GM18867 (cell line): ENCODE data around the gene LLCFC1.
"Not testable (repeated sequence)": the region's sequence is repeated elsewhere in the genome, so short reads cannot be mapped to it uniquely, and the experiment has no call there.

ENCODE experiments used
- ATAC-seq: cut with Tn5 transposase; IDR thresholded peaks from one replicate; pipeline ENCODE4 v1.9.1; 2021; ENCODE audit warnings: mild to moderate bottlenecking, moderate library complexity; ENCODE audit not compliant: unreplicated experiment

Gene LLCFC1

DNA sequence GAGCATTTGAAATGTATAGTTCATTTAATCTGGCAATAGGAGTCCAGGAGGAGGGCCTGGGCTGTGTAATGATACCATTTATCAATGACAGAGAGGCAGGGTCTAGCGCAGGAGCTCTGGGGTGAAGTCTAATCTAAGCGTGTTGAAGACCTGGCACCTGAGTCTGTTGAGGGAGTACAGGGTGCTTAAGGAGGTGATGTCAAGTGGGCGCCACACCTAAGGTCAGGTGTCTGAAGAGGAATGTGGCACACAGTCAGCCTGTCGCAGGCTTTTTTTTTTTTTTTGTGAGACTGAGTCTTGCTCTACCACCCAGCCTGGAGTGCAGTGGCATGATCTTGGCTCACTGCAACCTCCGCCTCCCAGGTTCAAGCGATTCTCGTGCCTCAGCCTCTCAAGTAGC, 2.3 kb downstream of the LLCFC1 start:
- no peak for ATAC-seq

DNA sequence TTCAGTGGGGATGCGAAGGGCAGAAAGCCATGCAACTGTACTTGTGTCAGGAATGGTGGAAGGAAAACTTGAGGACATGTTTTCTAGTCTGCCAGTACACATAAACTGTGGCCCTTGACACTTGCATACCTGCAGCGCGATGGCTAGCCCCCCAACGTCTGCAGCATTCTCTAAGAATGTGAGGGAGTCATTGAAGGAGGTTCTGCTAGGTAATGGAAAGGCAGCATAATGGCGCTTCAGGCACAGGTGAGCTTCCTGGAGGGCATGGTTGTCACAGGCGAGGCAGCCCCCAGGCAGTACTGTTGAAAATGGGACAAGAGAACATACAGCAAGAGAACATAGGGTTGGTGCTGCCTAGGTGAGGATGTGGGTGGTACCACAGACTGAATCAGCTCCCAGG, 3.5 kb downstream of the LLCFC1 start:
- no peak for ATAC-seq

DNA sequence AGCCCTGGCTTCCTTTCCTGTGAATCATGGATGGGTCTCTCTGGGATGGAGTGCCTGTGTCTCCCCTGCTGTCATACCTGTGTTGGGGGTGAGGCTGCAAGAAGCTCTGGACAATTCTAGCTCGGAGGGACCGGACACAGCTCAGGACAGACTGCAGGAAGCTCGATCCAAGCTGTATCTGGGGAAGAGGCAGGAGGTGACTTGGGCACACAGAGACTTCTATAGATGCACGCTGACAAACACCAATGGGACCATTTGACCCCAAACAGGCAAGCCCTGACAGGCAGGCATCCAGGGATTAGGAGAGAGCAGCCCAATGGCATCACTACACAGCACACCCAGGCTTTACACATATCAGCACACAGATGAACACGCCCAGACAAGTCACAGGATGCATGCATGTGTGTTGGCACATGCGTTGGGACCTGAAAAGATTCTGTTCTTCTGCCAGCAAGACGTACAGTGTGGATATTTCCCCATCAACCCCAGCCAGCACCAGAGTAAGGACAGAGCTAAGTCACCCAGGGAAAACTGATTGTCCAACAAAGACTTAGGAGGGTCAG, 4.5 kb downstream of the LLCFC1 start:
- ATAC-seq, result no peak

DNA sequence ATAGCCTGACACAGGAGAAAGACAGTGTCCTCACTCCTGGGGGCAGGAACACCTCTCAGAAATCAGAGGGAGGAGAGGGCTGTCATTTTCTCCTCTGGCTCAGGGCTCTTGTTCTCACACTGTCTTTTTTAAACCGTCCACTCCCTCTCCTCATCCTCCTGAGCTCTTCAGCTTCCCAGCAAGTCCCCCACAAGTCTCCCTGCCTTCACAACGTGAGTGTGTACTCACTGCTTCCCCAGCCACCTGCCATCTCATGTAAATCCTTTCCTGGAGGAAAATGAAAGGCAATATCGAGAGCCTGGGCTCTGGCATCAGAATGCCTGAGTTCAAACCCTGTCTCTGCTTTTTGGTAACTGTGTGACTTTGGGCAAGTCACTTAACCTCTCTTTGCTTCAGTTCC, 5.7 kb downstream of the LLCFC1 start:
- no peak for ATAC-seq

DNA sequence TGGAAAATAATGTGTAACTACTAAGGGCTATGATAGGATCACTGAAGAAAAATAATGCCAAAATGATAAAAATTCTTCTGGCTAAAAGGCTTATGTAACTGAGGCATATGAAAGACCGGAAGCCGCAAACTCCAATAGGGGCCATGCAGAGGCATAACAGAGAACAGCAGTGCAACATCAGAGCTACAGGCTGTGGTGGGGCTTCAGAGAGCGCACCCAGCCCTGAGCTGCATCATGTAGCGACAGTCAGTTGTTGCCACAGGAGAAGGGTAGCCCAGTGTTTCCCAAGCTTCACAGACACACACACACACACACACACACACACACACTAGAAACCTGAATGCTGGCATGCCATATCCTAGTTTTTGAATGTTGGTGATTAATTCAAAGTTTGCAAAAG, 9.3 kb downstream of the LLCFC1 start:
- ATAC-seq, result no peak

DNA sequence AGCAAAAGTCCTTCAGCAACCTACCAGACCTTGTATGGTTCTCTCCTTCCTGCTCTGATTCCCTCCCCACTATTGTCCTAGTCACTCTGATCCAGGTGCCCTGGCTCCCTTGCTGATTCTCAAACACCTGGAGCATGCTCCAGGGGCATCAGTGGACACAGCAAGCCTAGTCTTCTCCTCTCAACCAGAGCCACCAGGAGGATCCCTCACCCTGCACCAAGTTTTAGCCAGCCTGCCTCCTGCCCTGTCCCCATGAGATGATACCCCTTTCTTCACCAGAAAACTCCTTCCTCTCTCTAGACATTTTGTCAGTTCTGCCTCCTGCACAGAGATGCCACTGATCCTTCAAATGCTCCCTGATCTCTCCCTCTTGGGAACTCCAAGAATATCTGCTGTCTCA, 11.0 kb downstream of the LLCFC1 start:
- ATAC-seq, result no peak

DNA sequence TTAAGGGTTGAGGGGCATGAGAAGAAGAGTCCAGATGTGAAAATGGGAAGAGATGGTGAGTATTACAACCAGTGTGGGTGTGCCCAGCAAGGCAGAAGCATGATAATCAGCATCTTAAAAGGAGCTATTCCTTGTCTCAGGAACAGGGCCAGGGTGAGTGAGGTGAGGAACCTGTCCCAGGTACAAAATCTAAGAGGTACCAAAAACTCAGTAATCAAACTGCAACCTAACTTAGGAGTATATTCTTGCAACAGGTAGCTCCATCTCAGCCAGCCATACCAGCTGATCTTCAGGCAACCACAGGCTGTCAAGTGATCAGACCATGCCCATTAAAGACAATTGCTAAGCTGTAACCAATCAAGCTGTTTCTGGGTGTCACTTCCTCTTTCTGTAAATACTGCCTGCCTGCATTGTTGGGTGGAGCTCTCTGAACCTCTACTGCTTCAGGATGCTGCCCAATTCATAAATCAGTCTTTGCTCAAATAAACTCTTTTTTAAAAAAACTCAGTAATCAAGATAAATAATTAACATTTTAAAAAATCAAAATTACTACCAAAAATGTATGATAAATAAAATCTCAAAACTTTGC, 15.5 kb downstream of the LLCFC1 start:
- no peak for ATAC-seq

DNA sequence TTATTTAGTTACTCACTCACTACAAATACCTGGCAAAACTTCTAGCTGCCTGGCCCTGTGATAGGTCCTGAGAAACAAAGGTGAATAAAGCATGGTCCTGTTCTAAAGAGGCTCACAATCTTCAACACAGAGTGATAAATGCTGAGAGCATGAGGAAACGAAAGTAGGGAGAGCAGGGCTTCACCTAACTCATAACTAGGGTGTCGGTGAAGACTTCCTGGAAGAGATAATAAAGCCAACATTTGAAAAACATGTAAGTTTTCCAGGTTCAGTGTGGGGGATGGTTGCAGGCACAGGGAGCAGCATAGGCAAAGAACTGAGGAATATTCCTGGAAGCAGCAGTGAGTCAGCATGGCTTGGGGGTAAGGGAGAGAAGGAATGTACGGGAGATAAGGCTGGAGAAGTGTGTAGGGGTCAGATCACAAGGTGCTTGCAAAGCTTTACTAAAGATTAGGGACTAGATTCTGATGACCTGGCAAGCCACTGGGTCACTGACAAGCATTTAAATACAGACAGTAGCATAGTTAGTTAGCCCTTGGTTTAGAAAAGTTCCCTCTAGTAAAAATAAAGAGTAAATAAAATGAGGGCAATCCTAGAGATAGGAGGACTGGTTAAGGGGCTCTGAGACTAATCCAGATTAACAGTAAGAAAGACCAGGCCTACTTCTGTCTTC, 17.8 kb downstream of the LLCFC1 start:
- no peak for ATAC-seq

DNA sequence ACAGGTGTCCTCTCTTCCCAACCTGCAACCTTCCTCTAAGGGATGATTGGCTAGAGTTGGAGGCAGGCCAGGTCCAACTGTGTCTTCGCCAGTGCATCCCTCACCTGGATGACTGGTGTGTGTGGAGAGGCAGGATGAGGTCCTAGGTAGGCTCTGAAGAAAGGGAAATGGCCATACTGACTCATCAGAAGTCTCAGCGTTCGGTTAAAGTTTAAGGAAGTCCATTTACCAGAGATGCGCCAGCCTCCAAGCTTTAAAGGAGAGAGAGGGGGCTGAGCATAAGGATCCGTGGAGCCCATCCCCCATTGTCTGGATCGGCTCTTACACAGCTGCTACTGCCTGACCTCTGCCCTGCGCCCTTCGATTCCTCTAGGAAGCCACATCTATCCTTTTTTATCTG, 18.4 kb downstream of the LLCFC1 start:
- no peak for ATAC-seq

DNA sequence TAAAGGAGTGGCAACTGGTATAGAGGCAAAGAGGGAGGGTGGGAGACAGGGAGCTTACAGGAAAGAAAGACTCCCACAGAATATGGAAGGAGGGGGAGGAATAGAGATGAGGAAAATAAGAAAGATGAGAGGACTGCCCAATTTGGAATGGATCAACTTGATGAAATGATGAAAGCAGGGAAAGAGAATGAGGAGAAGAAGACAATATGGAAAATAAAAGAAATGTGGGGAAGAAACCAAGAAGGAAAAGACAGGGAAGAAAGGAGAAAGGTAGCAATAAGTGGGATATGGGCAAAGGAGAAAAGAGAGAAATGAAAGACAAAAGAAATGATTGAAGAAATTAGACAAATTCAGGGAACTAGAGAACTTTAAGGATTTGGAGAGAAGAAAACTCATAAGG, 19.9 kb downstream of the LLCFC1 start:
- ATAC-seq, result no peak

DNA sequence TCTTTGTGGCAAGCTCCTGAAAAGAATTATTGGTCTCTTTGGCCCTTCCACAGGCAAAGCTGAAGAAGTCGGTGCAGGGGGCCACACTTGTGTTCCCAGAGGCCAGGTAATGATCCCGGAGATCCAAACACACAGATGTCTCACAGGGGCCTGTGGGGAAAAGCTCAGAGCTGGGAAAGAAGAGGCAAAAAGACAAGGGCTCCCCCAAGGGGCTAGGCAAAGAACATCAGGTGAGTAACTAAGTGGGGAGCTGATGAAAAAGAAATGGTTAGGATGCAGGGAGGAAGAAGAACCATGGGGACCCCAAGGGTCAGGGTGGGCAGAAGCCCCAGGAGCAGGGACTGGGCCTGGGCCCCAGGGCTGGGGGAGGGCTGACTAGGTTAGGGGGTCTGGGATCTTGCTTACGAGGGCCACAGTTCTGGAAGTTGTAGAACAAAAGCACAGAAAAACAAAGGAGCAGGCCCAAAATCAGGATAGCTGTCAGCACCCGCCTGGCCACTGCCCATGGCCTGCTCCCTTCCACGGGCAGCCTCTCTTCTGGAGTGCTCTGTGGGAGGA, 21.8 kb downstream of the LLCFC1 start:
- no peak for ATAC-seq

DNA sequence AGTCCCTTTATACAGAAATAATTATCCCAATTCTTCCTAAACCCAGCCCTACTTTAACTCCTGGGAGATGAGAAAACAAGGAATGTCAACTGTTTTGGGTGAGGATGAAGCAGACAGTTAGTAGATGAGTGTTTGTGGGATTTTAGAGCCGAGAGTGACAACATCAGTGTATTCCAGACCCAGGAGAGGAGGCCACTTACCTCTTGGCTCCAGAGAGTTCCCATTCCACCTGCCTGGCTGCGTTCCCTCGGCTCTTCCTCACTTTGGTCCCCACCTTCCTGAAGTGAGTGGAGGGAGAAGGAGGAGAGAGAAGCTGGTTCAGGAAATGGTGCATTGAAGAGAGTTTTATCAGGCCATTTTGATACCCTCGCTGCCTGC, 22.3 kb downstream of the LLCFC1 start:
- no peak for ATAC-seq

DNA sequence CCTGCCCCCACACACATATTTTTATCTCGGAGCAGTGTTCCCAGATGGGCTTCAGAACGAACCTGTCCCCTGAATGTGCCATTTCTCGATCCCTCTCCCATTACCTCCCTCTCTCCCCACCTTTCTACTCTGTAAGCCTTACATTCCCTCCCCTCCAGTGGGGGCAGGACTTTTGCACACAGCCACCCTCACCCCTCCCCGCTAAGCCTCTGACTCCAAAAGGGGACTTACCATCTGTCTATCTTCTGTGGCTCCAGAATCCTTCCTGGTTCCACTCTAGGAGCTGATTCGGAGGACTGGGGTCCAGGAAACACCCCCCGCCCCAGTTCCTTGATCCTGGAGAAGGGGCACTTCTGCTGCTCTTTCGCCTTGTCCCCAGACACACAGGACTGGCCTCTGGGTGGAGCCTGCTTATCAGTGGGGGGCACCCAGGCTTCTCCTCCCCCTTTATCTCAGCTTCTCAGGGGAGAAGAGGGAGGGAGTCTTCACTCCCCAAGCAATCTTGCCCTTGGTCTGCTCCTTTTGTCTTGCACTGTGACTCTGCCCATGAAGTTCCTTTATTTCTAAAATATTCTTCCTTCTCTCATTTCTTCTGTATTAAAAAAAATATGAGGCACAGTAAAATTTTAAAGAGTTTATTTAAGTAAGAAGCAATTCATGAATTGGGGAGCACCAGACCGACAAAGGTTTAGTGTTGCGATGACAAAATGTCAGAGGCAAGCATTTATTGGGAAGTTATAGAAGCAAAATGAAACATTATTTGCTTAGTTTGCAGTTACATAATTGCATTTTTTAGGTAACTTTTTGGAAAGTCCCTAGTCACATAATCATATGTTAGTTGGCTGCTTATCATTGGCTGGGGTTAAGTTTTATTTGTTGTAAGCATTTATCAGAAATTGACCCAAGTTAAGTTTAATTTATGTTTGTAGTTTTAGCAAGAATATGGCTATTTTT, 23.0 kb downstream of the LLCFC1 start, which contains the start of gene KEL:
Gene KEL, minus strand, starts transcription at position 391 of the 954 bp plus-strand sequence. Its CDS starts 157 bp downstream, at position 234.
- ATAC-seq, result no peak

DNA sequence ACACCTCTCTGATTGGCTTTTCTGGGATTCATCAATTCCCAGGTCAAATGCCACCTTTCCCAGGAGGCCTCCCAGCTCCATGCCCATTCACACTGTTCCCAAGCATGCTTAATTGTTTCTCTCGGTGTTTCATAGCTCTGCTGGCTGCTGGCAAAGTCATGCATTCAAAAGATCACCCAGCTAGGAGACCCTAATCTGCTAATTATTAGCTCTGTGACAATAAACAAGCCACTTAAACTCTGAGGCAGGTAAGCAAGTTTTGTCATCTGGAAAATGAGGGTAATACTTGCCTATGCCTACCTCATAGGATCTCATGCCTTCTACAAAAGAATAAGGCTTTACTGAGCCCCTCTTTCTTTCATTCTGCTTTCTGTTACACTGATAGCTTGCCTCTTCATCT, 23.7 kb downstream of the LLCFC1 start:
- no peak for ATAC-seq

DNA sequence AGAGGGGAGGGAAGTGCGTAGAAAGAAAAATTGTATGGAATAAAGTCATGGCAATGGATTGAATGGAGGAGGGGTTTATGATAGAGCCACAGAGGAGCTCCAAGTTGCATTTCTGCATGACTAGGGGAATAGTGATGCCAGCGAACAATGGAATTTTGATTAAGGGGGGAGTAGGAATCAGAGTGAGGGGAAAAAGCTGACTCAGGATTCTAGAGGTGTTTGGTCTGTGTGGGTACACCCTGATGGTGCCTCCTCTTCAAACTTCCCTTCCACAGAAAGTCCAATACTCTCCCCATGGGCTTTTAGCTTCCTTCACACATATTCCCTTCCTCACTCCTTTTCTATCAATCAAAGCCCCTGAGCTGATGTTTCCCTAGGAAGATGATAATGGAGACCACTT, 24.7 kb downstream of the LLCFC1 start:
- ATAC-seq, result no peak

DNA sequence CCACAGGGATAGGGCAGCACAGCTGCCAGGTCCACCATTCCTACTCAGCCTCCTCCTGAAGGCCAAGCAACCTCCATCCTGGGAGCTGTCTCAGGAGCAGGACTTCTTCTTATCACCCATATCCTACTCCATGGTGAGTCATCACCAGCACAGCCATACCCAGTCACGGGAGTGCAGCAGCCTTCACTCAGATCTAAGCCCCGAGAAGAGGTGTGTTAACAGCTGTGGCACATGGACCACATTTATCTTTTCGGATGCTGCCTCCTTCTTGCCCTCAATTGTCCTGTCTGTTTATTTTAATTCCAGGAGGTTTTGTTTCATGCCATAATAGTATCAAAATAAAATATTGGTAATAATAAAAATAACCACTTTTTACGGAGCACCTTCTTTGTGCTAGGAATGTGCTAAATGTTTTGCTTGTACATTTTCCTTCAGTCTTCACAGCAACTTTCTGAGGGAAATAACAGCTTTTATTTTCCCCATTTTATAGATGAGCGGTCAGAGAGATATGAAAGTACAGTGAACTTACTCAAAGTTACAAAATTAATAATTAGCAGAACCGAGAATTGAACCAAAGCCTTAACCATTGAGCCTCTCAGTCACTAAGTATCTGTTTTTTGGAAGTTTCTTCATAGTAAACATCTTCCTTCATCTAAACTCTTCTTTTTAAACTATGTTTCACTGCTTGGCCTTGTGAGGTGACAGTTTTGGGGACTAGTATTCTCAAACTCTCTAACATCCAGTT, 25.4 kb downstream of the LLCFC1 start:
- no peak for ATAC-seq

DNA sequence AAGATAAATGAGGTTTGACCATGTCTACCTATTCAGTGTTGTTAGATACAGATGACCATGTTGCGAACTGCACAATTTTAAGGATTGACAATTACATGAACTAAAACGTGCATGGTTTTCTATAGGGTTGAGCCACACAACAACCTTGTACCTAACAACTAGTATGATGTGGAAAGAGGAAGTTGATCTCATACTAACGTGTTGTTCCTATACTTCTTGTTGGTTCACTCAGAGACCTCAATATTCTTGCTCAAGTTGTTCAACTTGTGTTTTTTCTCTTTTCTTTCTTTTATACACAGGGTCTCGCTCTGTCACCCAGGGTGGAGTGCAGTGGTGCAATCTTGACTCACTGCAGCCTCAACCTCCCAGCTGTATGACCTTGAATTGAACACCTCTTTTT, 28.9 kb downstream of the LLCFC1 start:
- ATAC-seq, result no peak

DNA sequence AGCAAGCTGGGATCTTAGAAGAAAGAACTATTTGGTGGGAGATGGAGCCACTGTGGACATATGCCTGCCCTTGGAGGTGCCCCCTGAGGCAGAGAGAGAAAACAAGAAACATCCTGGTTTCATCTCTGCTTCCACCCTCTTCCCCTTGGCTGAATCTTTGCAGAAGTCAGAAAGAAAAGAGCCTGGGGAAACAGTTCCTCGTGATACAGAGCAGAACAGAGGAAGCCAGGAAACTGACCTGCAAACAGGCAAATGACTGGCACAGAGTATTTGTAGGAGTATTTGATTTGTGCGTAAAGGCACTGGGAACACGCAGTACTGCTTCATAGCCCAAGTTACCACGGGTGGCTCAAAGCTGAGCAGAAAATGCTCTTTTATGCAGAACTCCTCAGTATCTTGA, 29.9 kb downstream of the LLCFC1 start:
- no peak for ATAC-seq

DNA sequence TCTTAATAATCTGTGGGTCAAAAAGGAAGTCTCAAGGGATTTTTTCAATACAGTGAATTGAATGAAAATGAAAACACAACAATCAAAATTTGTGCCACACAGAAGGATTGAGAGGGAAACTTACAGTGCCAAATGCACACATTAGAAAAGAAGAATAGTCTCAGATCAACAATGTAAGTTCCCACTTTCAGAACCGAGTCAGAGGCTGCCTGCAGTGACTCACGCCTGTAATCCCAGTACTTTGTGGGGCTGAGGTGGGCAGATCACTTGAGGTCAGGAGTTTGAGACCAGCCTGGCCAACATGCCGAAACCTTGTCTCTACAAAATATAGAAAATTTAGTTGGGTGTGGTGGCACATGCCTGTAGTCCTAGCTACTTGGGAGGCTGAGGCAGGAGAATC, 35.3 kb downstream of the LLCFC1 start:
- no peak for ATAC-seq

DNA sequence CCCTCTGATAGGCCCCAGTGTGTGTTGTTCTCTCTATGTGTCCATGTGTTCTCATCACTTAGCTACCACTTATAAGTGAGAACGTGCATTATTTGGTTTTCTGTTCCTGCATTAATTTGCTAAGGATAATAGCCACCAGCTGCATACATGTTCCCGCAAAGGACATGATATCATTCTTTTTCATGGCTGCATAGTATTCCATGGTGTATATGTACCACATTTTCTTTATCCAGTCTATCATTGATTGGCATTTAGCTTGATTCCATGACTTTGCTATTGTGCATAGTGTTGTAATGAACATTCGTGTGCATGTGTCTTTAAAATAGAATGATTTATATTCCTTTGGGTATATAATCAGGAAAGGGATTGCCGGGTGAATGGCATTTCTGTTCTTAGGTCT, 39.1 kb downstream of the LLCFC1 start:
- ATAC-seq, result not testable (repeated sequence)

DNA sequence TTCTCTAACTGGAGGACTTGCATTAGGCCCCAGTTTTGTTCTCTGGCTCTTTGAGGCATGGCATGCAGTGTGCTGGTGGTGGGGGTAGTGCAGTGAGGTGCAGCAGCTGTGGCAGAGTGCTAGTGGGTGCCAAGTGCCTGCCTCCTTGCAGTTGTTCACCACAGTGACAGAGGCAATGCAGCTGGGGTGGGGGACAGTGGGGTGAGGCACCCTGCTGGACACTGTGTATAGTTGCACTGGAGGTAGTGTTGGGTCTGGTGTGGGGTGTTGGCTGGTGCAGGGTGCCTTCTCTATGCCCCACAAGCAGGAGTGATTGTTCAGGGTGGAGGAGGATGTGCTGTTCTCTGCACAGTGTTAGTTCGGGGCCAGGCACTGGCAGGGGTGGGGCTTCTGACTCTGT, 44.5 kb downstream of the LLCFC1 start:
- no peak for ATAC-seq
